HepG2 (cell line): ENCODE results near the gene ROBO2. TPM values are rescaled to one million over a fixed set of nuclear protein-coding genes. Genes with fewer than 3 reads are reported as not detected.

Experiments used
- ATAC-seq: fragments of 200-7000 bp; cut with Tn5 transposase; 3 replicates; pipeline ENCODE4 v1.9.1; 2020; ENCODE audit warnings: mild to moderate bottlenecking, moderate library complexity
- BruUV-seq: library from RNA; stranded (reverse); fragments of 400-500 nt; replicated peaks from 2 replicates; lab custom pipeline; 2021; lab: Mats Ljungman, UMichigan
- CTCF ChIA-PET: fragments of 300-600 bp; formaldehyde crosslinking; extraction: SDS; loops from one replicate; lab custom pipeline; 2021; ENCODE audit warnings: low total read pairs, inconsistent platforms, low intra/inter-chr PET ratio; lab: Yijun Ruan, JAX
- POLR2A ChIA-PET: fragments of 350-600 bp; sonication (Branson Sonifier 250); formaldehyde crosslinking; loops from one replicate; lab custom pipeline; 2020; ENCODE audit warnings: antibody characterized with exemption, inconsistent platforms; lab: Yijun Ruan, JAX
- DNase-seq: peaks from one replicate; pipeline ENCODE4 v3.0.0-alpha.2; 2015; ENCODE audit warnings: low spot score
- FAIRE-seq: peaks from 3 replicates; lab custom pipeline; 2011; peaks lifted over from hg19 to GRCh38; lab: Jason Lieb, UNC
- H2AFZ ChIP-seq: one replicate; pipeline ENCODE4 v1.6.1; 2011; ENCODE audit warnings: low read length, inconsistent platforms
- H3K27ac ChIP-seq: fragments of 300-600 bp; 3 replicates; pipeline ENCODE4 v1.8.0; 2011; ENCODE audit warnings: mixed run types, mild to moderate bottlenecking, mixed read lengths, low read length, inconsistent platforms; ENCODE audit not compliant: insufficient read depth; ENCODE audit errors: extremely low read length
- H3K27me3 ChIP-seq, 2 experiments: fragments of 200-600 bp in 1 of 2; 2 replicates in 1 of 2; 3 replicates in 1 of 2; pipeline versions ENCODE4 v1.6.0 to v1.8.0; 2011; ENCODE audit warnings: low read length in 2 of 2, mild to moderate bottlenecking in 2 of 2, moderate library complexity in 2 of 2, inconsistent platforms in 1 of 2; ENCODE audit not compliant: insufficient read depth in 2 of 2, control insufficient read depth in 1 of 2
- H3K36me3 ChIP-seq, 2 experiments: fragments of 200-600 bp in 1 of 2; replicated peaks in 1 of 2; 2 replicates in 1 of 2; 3 replicates in 1 of 2; pipeline versions ENCODE4 v1.5.1 to v1.8.0; 2011; ENCODE audit warnings: low read length in 2 of 2, inconsistent platforms in 1 of 2; ENCODE audit not compliant: insufficient read depth in 2 of 2, control insufficient read depth in 1 of 2
- H3K4me1 ChIP-seq: 2 replicates; pipeline ENCODE4 v1.5.1; 2012; ENCODE audit warnings: low read length, inconsistent platforms; ENCODE audit not compliant: insufficient read depth
- H3K4me2 ChIP-seq: 2 replicates; pipeline ENCODE4 v1.6.0; 2011; ENCODE audit warnings: low read depth, low read length, inconsistent platforms
- H3K4me3 ChIP-seq, 3 experiments: fragments of 200-600 bp in 1 of 3; sonication (generic), shearing (Covaris generic) in 1 of 3; replicated peaks in 1 of 3; 2 replicates each; pipeline ENCODE4 v1.5.1; 2011 to 2016; ENCODE audit warnings: low read length in 3 of 3, inconsistent platforms in 2 of 3, low read depth in 2 of 3, mild to moderate bottlenecking in 2 of 3, control low read depth in 1 of 3, mixed read lengths in 1 of 3; ENCODE audit not compliant: insufficient read depth in 1 of 3
- H3K79me2 ChIP-seq: one replicate; pipeline ENCODE4 v1.6.1; 2011; ENCODE audit warnings: low read length, inconsistent platforms; ENCODE audit not compliant: insufficient read depth
- H3K9ac ChIP-seq: 2 replicates; pipeline ENCODE4 v1.6.0; 2011; ENCODE audit warnings: mild to moderate bottlenecking, low read depth, low read length, inconsistent platforms; ENCODE audit not compliant: insufficient read depth
- H3K9me3 ChIP-seq: 2 replicates; pipeline ENCODE4 v1.5.1; 2012; ENCODE audit warnings: mild to moderate bottlenecking, low read length
- H4K20me1 ChIP-seq: 2 replicates; pipeline ENCODE4 v1.6.0; 2011; ENCODE audit warnings: inconsistent platforms, mild to moderate bottlenecking, low read length, moderate library complexity; ENCODE audit not compliant: insufficient read depth
- GABPA ChIP-seq, 2 experiments: IDR thresholded peaks; 2 replicates each; pipeline ENCODE4 v1.6.1; 2011 to 2016; ENCODE audit warnings: low read depth in 2 of 2, low read length in 1 of 2, missing biosample characterization in 1 of 2, missing genetic modification characterization in 1 of 2
- GATAD1 ChIP-seq: IDR thresholded peaks from 2 replicates; pipeline ENCODE4 v1.6.1; 2016; ENCODE audit warnings: missing genetic modification reagents, missing compliant biosample characterization
- HNRNPH1 ChIP-seq: fragments of 200-400 bp; formaldehyde crosslinking; optimal IDR thresholded peaks from 2 replicates; pipeline ENCODE3; 2017; ENCODE audit warnings: mild to moderate bottlenecking, low read depth, low read length
- MBNL3 ChIP-seq: fragments of 250-450 bp; sonication (Bioruptor Pico); conservative IDR thresholded peaks from 2 replicates; pipeline ENCODE4 v1.8.0; 2022; ENCODE audit warnings: mild to moderate bottlenecking, inconsistent platforms
- RERE ChIP-seq: IDR thresholded peaks from 2 replicates; pipeline ENCODE4 v1.6.1; 2016; ENCODE audit warnings: low read depth, missing genetic modification reagents, missing compliant biosample characterization
- ZNF713 ChIP-seq: sonication (generic); formaldehyde crosslinking; IDR thresholded peaks from 2 replicates; pipeline ENCODE4 v1.4.0; 2020; ENCODE audit warnings: mild to moderate bottlenecking, missing genetic modification reagents
- WGBS: methylation state at CpG from one replicate; pipeline ENCODE4 v1.1.6; 2017; ENCODE audit warnings: low lambda C conversion rate; 5-methylcytosine and 5-hydroxymethylcytosine counted together
- in situ Hi-C: cut with HindIII; loops from 2 replicates; pipeline ENCODE4 v1.10.0; 2017; ENCODE audit warnings: low pct_unique_long_range_greater_than_20kb; ENCODE audit not compliant: extremely low pct_ligation_motif_present
- intact Hi-C: fragments of 100-400 bp; cut with micrococcal nuclease; formaldehyde crosslinking; loops from one replicate; pipeline ENCODE4 v1.10.0; 2022; ENCODE audit not compliant: unreplicated experiment
- polyA plus RNA-seq, 8 experiments: library from polyadenylated mRNA; depleted of rRNA in 3 of 8; stranded (reverse) in 7 of 8; unstranded in 1 of 8; fragments of >200 nt; fragmentation: Illumina TruSeq in 4 of 8; extraction: Trizol in 4 of 8; gene quantifications; 2 replicates each; pipeline versions ENCODE4 v1.2.1 to v1.2.3, GENCODE V29; 2011 to 2016; ENCODE audit warnings: low read depth in 4 of 8, missing spikeins in 1 of 8, mixed read lengths in 1 of 8; ENCODE audit not compliant: insufficient read depth in 1 of 8
- total RNA-seq, 5 experiments: library from RNA; depleted of rRNA; stranded (reverse); fragments of >200 nt; fragmentation: Illumina TruSeq; extraction: Trizol; gene quantifications; 2 replicates each; pipeline ENCODE4 v1.2.3, GENCODE V29; 2016; ENCODE audit warnings: low read depth in 1 of 5

Gene ROBO2
- total and polyA plus RNA-seq, 2 of the 13 experiments (the other 11 are each of a cell fraction or from before 2014, with no cell fraction given) = not detected

- TF ChIP-seq GABPA (IDR thresholded peaks at IDR 0.05; ENCODE audit: low read depth, low read length) (no peak), GABPA (CRISPR knock-in tag; IDR thresholded peaks at IDR 0.05; ENCODE audit: low read depth) (no peak), RERE (CRISPR knock-in tag) (no peak), GATAD1 (CRISPR knock-in tag) (no peak)
These were observed 506.3 kb downstream of the ROBO2 start (continued) for GRCh38 chr3:77546246-77546645.

- Histone ChIP-seq H3K27me3 (no peaks in the 10 kb centered on the region), H3K4me3 (no peak overlapping the region), H4K20me1 (no peaks in the 10 kb centered on the region), H3K79me2 (no peaks in the 10 kb centered on the region), H2AFZ (no peak overlapping the region), H3K4me1 (no peaks in the 10 kb centered on the region), H3K9ac (no peak overlapping the region), H3K9me3 (no peaks in the 10 kb centered on the region), H3K36me3 (no peaks in the 10 kb centered on the region), H3K27ac (no peak overlapping the region), H3K4me2 (no peak overlapping the region)
- CTCF ChIA-PET = no interaction called here
- no peak for DNase-seq
- no peak for ATAC-seq
- no TSS peak for BruUV-seq
- POLR2A ChIA-PET = no interaction called here
- WGBS = 2% methylated on average over 5 of the region's 5 CpGs
- in situ Hi-C loops (no loop called here), intact Hi-C loops (no loop called here)
- TF ChIP-seq HNRNPH1 = no peak
- TF ChIP-seq MBNL3 (CRISPR knock-in tag) = no peak
- no peak for TF ChIP-seq ZNF713 (CRISPR knock-in tag)
- FAIRE-seq = no peak
These were observed 509.1 kb downstream of the ROBO2 start for GRCh38 chr3:77549034-77549433.
